H1 (cell line): ENCODE data around the gene DLK1. TPM values are rescaled to one million over a fixed set of nuclear protein-coding genes. Genes with fewer than 3 reads are reported as not detected.

Experiments
- CTCF ChIA-PET: fragments of 300-600 bp; sonication (Branson Sonifier 250); formaldehyde crosslinking; loops from one replicate; lab custom pipeline; 2021; ENCODE audit not compliant: partially characterized antibody; lab: Charles Lee
- POLR2A ChIA-PET: fragments of 300-600 bp; sonication (Branson Sonifier 250); formaldehyde crosslinking; loops from one replicate; lab custom pipeline; 2021; ENCODE audit warnings: inconsistent platforms; ENCODE audit not compliant: partially characterized antibody; lab: Charles Lee
- DNase-seq, 2 experiments: peaks; one replicate each; pipeline versions ENCODE4 v3.0.0 to v3.0.0-alpha.2; 2010 to 2022; ENCODE audit warnings: low spot score in 2 of 2, low read depth in 1 of 2, mixed read lengths in 1 of 2
- FAIRE-seq: peaks from 2 replicates; lab custom pipeline; 2011; peaks lifted over from hg19 to GRCh38; lab: Jason Lieb, UNC
- H2AFZ ChIP-seq: 2 replicates; pipeline ENCODE4 v1.8.1; 2012; ENCODE audit warnings: low read length, inconsistent platforms
- H2AK5ac ChIP-seq: 2 replicates; pipeline ENCODE4 v1.6.1; 2013; ENCODE audit warnings: low read depth, low read length
- H2BK120ac ChIP-seq: replicated peaks from 2 replicates; pipeline ENCODE3; 2013; ENCODE audit warnings: low read depth, low read length, inconsistent platforms
- H2BK12ac ChIP-seq: 2 replicates; pipeline ENCODE4 v1.6.1; 2013; ENCODE audit warnings: low read depth, low read length
- H2BK15ac ChIP-seq: 2 replicates; pipeline ENCODE4 v1.6.1; 2013; ENCODE audit warnings: low read length
- H2BK20ac ChIP-seq: 2 replicates; pipeline ENCODE4 v1.6.1; 2013; ENCODE audit warnings: low read length
- H2BK5ac ChIP-seq: 2 replicates; pipeline ENCODE4 v1.6.1; 2013; ENCODE audit warnings: low read depth, low read length
- H3K14ac ChIP-seq: 2 replicates; pipeline ENCODE4 v1.6.1; 2013; ENCODE audit warnings: inconsistent platforms; ENCODE audit not compliant: insufficient read length
- H3K18ac ChIP-seq: 2 replicates; pipeline ENCODE4 v1.6.1; 2013; ENCODE audit warnings: low read length; ENCODE audit errors: extremely low read depth
- H3K23ac ChIP-seq: 2 replicates; pipeline ENCODE4 v1.6.1; 2013; ENCODE audit warnings: inconsistent platforms; ENCODE audit not compliant: insufficient read length
- H3K23me2 ChIP-seq: 2 replicates; pipeline ENCODE4 v1.6.1; 2013; ENCODE audit warnings: low read depth, low read length
- H3K27ac ChIP-seq: 2 replicates; pipeline ENCODE4 v1.6.1; 2011; ENCODE audit warnings: low read depth, low read length, inconsistent platforms
- H3K27me3 ChIP-seq, 4 experiments: replicated peaks in 1 of 4; 1 replicate in 1 of 4; 2 replicates in 3 of 4; pipeline versions ENCODE4 v1.6.1 to v1.8.1; 2011 to 2013; ENCODE audit warnings: low read length in 3 of 4, mild to moderate bottlenecking in 3 of 4, inconsistent platforms in 2 of 4, mixed read lengths in 2 of 4, moderate library complexity in 1 of 4; ENCODE audit not compliant: control insufficient read depth in 3 of 4, insufficient read depth in 3 of 4; ENCODE audit errors: extremely low read depth in 1 of 4
- H3K36me3 ChIP-seq, 4 experiments: 2 replicates each; pipeline versions ENCODE4 v1.6.1 to v1.8.1; 2011 to 2013; ENCODE audit warnings: mild to moderate bottlenecking in 4 of 4, low read length in 3 of 4, moderate library complexity in 2 of 4, control low read depth in 1 of 4, inconsistent platforms in 1 of 4; ENCODE audit not compliant: insufficient read depth in 4 of 4, control insufficient read depth in 2 of 4
- H3K4ac ChIP-seq: replicated peaks from 2 replicates; pipeline ENCODE3; 2013; ENCODE audit warnings: low read length, low read depth, mixed read lengths, inconsistent platforms; ENCODE audit not compliant: insufficient read length
- H3K4me1 ChIP-seq, 4 experiments: replicated peaks in 1 of 4; 1 replicate in 1 of 4; 2 replicates in 3 of 4; pipeline versions ENCODE4 v1.6.1 to v1.8.1; 2011 to 2013; ENCODE audit warnings: low read length in 3 of 4, inconsistent platforms in 2 of 4, mixed read lengths in 1 of 4; ENCODE audit not compliant: insufficient read depth in 4 of 4, control insufficient read depth in 3 of 4
- H3K4me2 ChIP-seq, 2 experiments: 2 replicates each; pipeline versions ENCODE4 v1.6.1 to v1.8.1; 2011 to 2013; ENCODE audit warnings: low read depth in 2 of 2, low read length in 2 of 2, control low read depth in 1 of 2, inconsistent platforms in 1 of 2, mild to moderate bottlenecking in 1 of 2; ENCODE audit not compliant: insufficient read depth in 1 of 2
- H3K4me3 ChIP-seq, 4 experiments: fragments of 200-600, 300-600 bp in 1 of 4; sonication (generic), shearing (Covaris generic), sonication (Bioruptor Twin) in 1 of 4; 2 replicates each; pipeline versions ENCODE4 v1.5.1 to v1.8.1; 2011 to 2016; ENCODE audit warnings: low read length in 4 of 4, low read depth in 3 of 4, control low read depth in 2 of 4, inconsistent platforms in 2 of 4, mild to moderate bottlenecking in 2 of 4, mixed read lengths in 1 of 4, moderate library complexity in 1 of 4; ENCODE audit not compliant: insufficient read depth in 2 of 4; ENCODE audit errors: extremely low read depth in 1 of 4
- H3K56ac ChIP-seq: replicated peaks from 2 replicates; pipeline ENCODE3; 2013; ENCODE audit warnings: low read depth, mild to moderate bottlenecking, mixed read lengths, low read length, inconsistent platforms; ENCODE audit not compliant: insufficient read length
- H3K79me1 ChIP-seq: 2 replicates; pipeline ENCODE4 v1.6.1; 2013; ENCODE audit warnings: low read depth, low read length, control low read depth
- H3K79me2 ChIP-seq, 2 experiments: 2 replicates each; pipeline versions ENCODE4 v1.6.1 to v1.8.1; 2012 to 2013; ENCODE audit warnings: low read length in 2 of 2, mild to moderate bottlenecking in 2 of 2, inconsistent platforms in 1 of 2; ENCODE audit not compliant: insufficient read depth in 2 of 2, control insufficient read depth in 1 of 2
- H3K9ac ChIP-seq, 4 experiments: replicated peaks in 1 of 4; 1 replicate in 1 of 4; 2 replicates in 3 of 4; pipeline versions ENCODE4 v1.6.1 to v1.8.1; 2011 to 2013; ENCODE audit warnings: low read depth in 3 of 4, low read length in 3 of 4, control low read depth in 2 of 4, mild to moderate bottlenecking in 2 of 4, moderate library complexity in 2 of 4, inconsistent platforms in 1 of 4; ENCODE audit errors: extremely low read depth in 1 of 4
- H3K9me3 ChIP-seq, 2 experiments: 2 replicates each; pipeline versions ENCODE4 v1.6.1 to v1.8.1; 2012 to 2013; ENCODE audit warnings: mild to moderate bottlenecking in 2 of 2, moderate library complexity in 2 of 2, control low read depth in 1 of 2, inconsistent platforms in 1 of 2, low read depth in 1 of 2, low read length in 1 of 2, mixed read lengths in 1 of 2; ENCODE audit not compliant: insufficient read depth in 2 of 2
- H4K20me1 ChIP-seq, 2 experiments: replicated peaks in 1 of 2; 2 replicates each; pipeline versions ENCODE3 to v1.8.1; 2011 to 2013; ENCODE audit warnings: inconsistent platforms in 2 of 2, low read length in 2 of 2, mild to moderate bottlenecking in 1 of 2; ENCODE audit not compliant: insufficient read depth in 2 of 2, control insufficient read depth in 1 of 2
- H4K5ac ChIP-seq: 2 replicates; pipeline ENCODE4 v1.6.1; 2013; ENCODE audit warnings: low read length, low read depth, mixed read lengths, inconsistent platforms; ENCODE audit not compliant: insufficient read length
- H4K8ac ChIP-seq: 2 replicates; pipeline ENCODE4 v1.8.0; 2013; ENCODE audit warnings: mild to moderate bottlenecking, moderate library complexity, low read length, inconsistent platforms; ENCODE audit not compliant: insufficient read depth; ENCODE audit errors: extremely low read depth
- H4K91ac ChIP-seq: replicated peaks from 2 replicates; pipeline ENCODE3; 2013; ENCODE audit warnings: low read length, mixed read lengths, inconsistent platforms; ENCODE audit not compliant: insufficient read length
- ASH2L ChIP-seq: fragments of 200-600, 300-600 bp; sonication (generic); IDR thresholded peaks from one replicate; pipeline ENCODE4 v1.7.1; 2017; ENCODE audit warnings: low read length
- BRCA1 ChIP-seq: IDR thresholded peaks from 2 replicates; pipeline ENCODE4 v1.6.1; 2012; ENCODE audit warnings: low read depth, low read length, improper control_type of control experiment
- CBX8 ChIP-seq: fragments of 300-800, 300-1000 bp; sonication (generic); IDR thresholded peaks from 2 replicates; pipeline ENCODE4 v1.7.1; 2016; ENCODE audit warnings: low read depth, low read length, borderline replicate concordance
- EGR1 ChIP-seq: IDR thresholded peaks from 2 replicates; pipeline ENCODE4 v1.6.1; 2011; ENCODE audit warnings: low read depth, low read length, borderline replicate concordance
- NRF1 ChIP-seq: IDR thresholded peaks from 2 replicates; pipeline ENCODE4 v1.6.1; 2011; ENCODE audit warnings: mild to moderate bottlenecking, low read depth, low read length, improper control_type of control experiment
- RNF2 ChIP-seq: fragments of 200-900, 300-1000 bp; sonication (generic); IDR thresholded peaks from 2 replicates; pipeline ENCODE4 v1.7.1; 2016; ENCODE audit warnings: borderline replicate concordance, low read depth, mild to moderate bottlenecking, antibody characterized with exemption, low read length; ENCODE audit not compliant: poor library complexity, severe bottlenecking; ENCODE audit errors: missing control alignments
- RXRA ChIP-seq: IDR thresholded peaks from 2 replicates; pipeline ENCODE4 v1.6.1; 2011; ENCODE audit warnings: low read depth, mild to moderate bottlenecking, low read length, moderate library complexity; ENCODE audit not compliant: insufficient read depth
- SAP30 ChIP-seq: fragments of 300-600 bp; sonication (generic); IDR thresholded peaks from 2 replicates; pipeline ENCODE4 v1.7.1; 2012; ENCODE audit warnings: low read length, moderate library complexity, mild to moderate bottlenecking, inconsistent platforms; ENCODE audit not compliant: insufficient read depth, insufficient replicate concordance
- TCF12 ChIP-seq: IDR thresholded peaks from 2 replicates; pipeline ENCODE4 v1.6.1; 2011; ENCODE audit warnings: low read depth, mild to moderate bottlenecking, low read length
- ZNF274 ChIP-seq: IDR thresholded peaks from 2 replicates; pipeline ENCODE4 v1.7.0; 2012; ENCODE audit warnings: low read length, borderline replicate concordance; ENCODE audit errors: extremely low read depth
- WGBS, 2 experiments: shearing (Covaris generic) in 1 of 2; methylation state at CpG; one replicate each; pipeline versions ENCODE4 v1.1.6 to v1.1.7; 2013 to 2015; ENCODE audit warnings: low lambda C conversion rate in 2 of 2, mixed read lengths in 2 of 2, inconsistent platforms in 1 of 2, low coverage in 1 of 2, missing lambda C conversion rate in 1 of 2; ENCODE audit not compliant: insufficient replicate concordance in 2 of 2, insufficient coverage in 1 of 2, insufficient read length in 1 of 2; ENCODE audit errors: extremely low coverage in 1 of 2, missing lambda C conversion rate in 1 of 2; 5-methylcytosine and 5-hydroxymethylcytosine counted together
- polyA plus RNA-seq, 7 experiments: library from polyadenylated mRNA; depleted of rRNA in 3 of 7; stranded (reverse) in 5 of 7; unstranded in 2 of 7; fragments of >200 nt in 5 of 7; fragments of 200-250 nt in 2 of 7; gene quantifications; 1 replicate in 5 of 7; 2 replicates in 1 of 7; 4 replicates in 1 of 7; pipeline versions ENCODE4 v1.2.1 to v1.2.3, GENCODE V29; 2011 to 2013; ENCODE audit warnings: missing spikeins in 2 of 7, mixed read lengths in 2 of 7
- total RNA-seq: library from RNA; stranded (reverse); fragmentation: NEBNext Ultra II Directional; extraction: Animal tissue kit (Norgen Biotek cat#: 25700); gene quantifications from 2 replicates; pipeline ENCODE4 v1.2.1, GENCODE V29; 2021
- TF ChIP-seq, protein P1 (sequence below): IDR thresholded peaks from 2 replicates; pipeline ENCODE4 v1.6.1; 2012; ENCODE audit warnings: low read length, inconsistent platforms

Gene DLK1
- total and polyA plus RNA-seq, 2 of the 8 experiments (the other 6 are each of a cell fraction or from before 2014, with no cell fraction given): 1.3 to 2.4 TPM

DNA sequence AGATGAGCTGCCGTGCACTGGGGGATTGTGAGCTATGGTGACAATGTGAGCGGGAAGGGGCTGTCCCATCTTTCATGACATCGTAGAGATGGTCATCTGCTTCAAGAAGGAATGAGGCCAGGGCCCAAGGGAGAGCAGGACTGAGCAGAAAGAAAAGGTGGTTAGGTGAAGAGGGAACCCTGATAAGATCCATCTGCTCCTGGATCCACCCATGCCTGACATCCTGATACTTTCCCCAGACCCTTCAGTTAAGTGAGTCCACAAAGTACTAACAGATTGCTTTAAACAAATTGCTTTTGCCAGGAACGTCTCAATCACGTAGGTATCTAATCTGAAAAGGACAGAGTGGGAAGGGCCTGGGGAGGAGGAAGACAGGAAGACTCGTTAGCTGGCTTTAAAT is 25.4 kb upstream of the DLK1 start:
- Histone ChIP-seq H3K36me3 (no peaks in the 10 kb centered on the region), H3K27me3 (no peaks in the 10 kb centered on the region; a peak in 1 of 7 replicates), H2BK5ac (no peak overlapping the region), H4K5ac (no peak overlapping the region), H3K4me3 (no peak overlapping the region), H3K18ac (no peak overlapping the region), H3K14ac (no peak overlapping the region), H3K4me2 (no peak overlapping the region), H3K79me2 (no peaks in the 10 kb centered on the region), H2BK12ac (no peak overlapping the region), H2AFZ (no peak overlapping the region), H4K91ac (no peak overlapping the region), H3K79me1 (no peaks in the 10 kb centered on the region), H4K8ac (no peak overlapping the region), H3K4me1 (no peaks in the 10 kb centered on the region), H3K23ac (no peak overlapping the region), H2BK120ac (no peak overlapping the region), H2BK15ac (no peak overlapping the region), H4K20me1 (no peaks in the 10 kb centered on the region), H3K4ac (no peak overlapping the region), H3K56ac (no peak overlapping the region), H3K9ac (no peak overlapping the region), H2AK5ac (no peak overlapping the region), H3K27ac (no peak overlapping the region), H2BK20ac (no peak overlapping the region), H3K23me2 (no peaks in the 10 kb centered on the region), H3K9me3 (no peaks in the 10 kb centered on the region)
- CTCF ChIA-PET: interaction anchor here (1.0 to 1.2 kb wide), 3 partner anchors 10 to 176 kb away, joined by 3 read pairs; no protein-coding TSS in a partner anchor
- FAIRE-seq (no peak), DNase-seq (no peak)
- POLR2A ChIA-PET: interaction anchor here (0.8 kb wide), 1 partner anchor 25 kb away, joined by 4 read pairs; no protein-coding TSS in a partner anchor
- 82% methylated on average over 6 of the region's 6 CpGs; no CpG with 5 or more reads in 1 of the 2 experiments for WGBS, 2 experiments
- TF ChIP-seq ASH2L (no peak), NRF1 (no peak), SAP30 (no peak), RXRA (no peak), BRCA1 (no peak), ZNF274 (no peak), RNF2 (no peak), CBX8 (no peak), TCF12 (no peak), EGR1 (no peak)
- TF ChIP-seq, protein P1, sequence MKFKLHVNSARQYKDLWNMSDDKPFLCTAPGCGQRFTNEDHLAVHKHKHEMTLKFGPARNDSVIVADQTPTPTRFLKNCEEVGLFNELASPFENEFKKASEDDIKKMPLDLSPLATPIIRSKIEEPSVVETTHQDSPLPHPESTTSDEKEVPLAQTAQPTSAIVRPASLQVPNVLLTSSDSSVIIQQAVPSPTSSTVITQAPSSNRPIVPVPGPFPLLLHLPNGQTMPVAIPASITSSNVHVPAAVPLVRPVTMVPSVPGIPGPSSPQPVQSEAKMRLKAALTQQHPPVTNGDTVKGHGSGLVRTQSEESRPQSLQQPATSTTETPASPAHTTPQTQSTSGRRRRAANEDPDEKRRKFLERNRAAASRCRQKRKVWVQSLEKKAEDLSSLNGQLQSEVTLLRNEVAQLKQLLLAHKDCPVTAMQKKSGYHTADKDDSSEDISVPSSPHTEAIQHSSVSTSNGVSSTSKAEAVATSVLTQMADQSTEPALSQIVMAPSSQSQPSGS: no peak
